Glutamatergic neuron (in vitro differentiated cells): ENCODE measurements around the gene JAK1. TPM values are rescaled to one million over a fixed set of nuclear protein-coding genes. Genes with fewer than 3 reads are reported as not detected.
A peak's percentile ranks its signal among the peaks of the same experiment; 100 is the strongest.

Source experiments
- DNase-seq: peaks from one replicate; pipeline ENCODE4 v3.0.0; 2022
- H3K27ac Mint-ChIP-seq: one replicate; pipeline ENCODE4 v1.8.0; 2020; ENCODE audit warnings: mild to moderate bottlenecking, mixed read lengths, inconsistent platforms; ENCODE audit not compliant: unreplicated experiment
- H3K27me3 Mint-ChIP-seq: one replicate; pipeline ENCODE4 v1.8.0; 2020; ENCODE audit warnings: mild to moderate bottlenecking, moderate library complexity, mixed read lengths, inconsistent platforms; ENCODE audit not compliant: unreplicated experiment
- H3K36me3 Mint-ChIP-seq: one replicate; pipeline ENCODE4 v1.8.0; 2020; ENCODE audit warnings: mild to moderate bottlenecking, mixed read lengths, inconsistent platforms; ENCODE audit not compliant: unreplicated experiment
- H3K4me1 Mint-ChIP-seq: one replicate; pipeline ENCODE4 v1.8.0; 2020; ENCODE audit warnings: mild to moderate bottlenecking, low read depth, mixed read lengths, inconsistent platforms; ENCODE audit not compliant: unreplicated experiment
- H3K4me3 Mint-ChIP-seq: one replicate; pipeline ENCODE4 v1.8.0; 2020; ENCODE audit warnings: mild to moderate bottlenecking, mixed read lengths, inconsistent platforms; ENCODE audit not compliant: unreplicated experiment
- H3K9me3 Mint-ChIP-seq: one replicate; pipeline ENCODE4 v1.8.0; 2020; ENCODE audit warnings: mild to moderate bottlenecking, moderate library complexity, mixed read lengths, inconsistent platforms; ENCODE audit not compliant: unreplicated experiment
- total RNA-seq: library from RNA; stranded (reverse); fragmentation: NEBNext Ultra II Directional; extraction: Animal tissue kit (Norgen Biotek cat#: 25700); gene quantifications from one replicate; pipeline ENCODE4 v1.2.1, GENCODE V29; 2021; ENCODE audit not compliant: unreplicated experiment
- TF ChIP-seq, protein P1 (sequence below): fragments of 200-600 bp; sonication (generic); IDR thresholded peaks from one replicate; pipeline ENCODE4 v1.5.0; 2021; ENCODE audit not compliant: partially characterized antibody, unreplicated experiment

JAK1 gene
- total RNA-seq, 1 donor from 2014 or later = 16.9 TPM

- no peaks in the 10 kb centered on the region for H3K27me3 Mint-ChIP-seq
- H3K4me3 Mint-ChIP-seq = no peak overlapping the region
- no peaks in the 10 kb centered on the region for H3K36me3 Mint-ChIP-seq
- peaks cover 2% of the 10 kb centered on the region for H3K9me3 Mint-ChIP-seq
- no peak for DNase-seq
- no peak overlapping the region for H3K27ac Mint-ChIP-seq
- H3K4me1 Mint-ChIP-seq = peaks cover 9% of the 10 kb centered on the region
- TF ChIP-seq, protein P1, sequence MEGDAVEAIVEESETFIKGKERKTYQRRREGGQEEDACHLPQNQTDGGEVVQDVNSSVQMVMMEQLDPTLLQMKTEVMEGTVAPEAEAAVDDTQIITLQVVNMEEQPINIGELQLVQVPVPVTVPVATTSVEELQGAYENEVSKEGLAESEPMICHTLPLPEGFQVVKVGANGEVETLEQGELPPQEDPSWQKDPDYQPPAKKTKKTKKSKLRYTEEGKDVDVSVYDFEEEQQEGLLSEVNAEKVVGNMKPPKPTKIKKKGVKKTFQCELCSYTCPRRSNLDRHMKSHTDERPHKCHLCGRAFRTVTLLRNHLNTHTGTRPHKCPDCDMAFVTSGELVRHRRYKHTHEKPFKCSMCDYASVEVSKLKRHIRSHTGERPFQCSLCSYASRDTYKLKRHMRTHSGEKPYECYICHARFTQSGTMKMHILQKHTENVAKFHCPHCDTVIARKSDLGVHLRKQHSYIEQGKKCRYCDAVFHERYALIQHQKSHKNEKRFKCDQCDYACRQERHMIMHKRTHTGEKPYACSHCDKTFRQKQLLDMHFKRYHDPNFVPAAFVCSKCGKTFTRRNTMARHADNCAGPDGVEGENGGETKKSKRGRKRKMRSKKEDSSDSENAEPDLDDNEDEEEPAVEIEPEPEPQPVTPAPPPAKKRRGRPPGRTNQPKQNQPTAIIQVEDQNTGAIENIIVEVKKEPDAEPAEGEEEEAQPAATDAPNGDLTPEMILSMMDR = no peak
Measured at GRCh38 chr1:64942675-64943074, 23.7 kb downstream of the JAK1 start.

DNA sequence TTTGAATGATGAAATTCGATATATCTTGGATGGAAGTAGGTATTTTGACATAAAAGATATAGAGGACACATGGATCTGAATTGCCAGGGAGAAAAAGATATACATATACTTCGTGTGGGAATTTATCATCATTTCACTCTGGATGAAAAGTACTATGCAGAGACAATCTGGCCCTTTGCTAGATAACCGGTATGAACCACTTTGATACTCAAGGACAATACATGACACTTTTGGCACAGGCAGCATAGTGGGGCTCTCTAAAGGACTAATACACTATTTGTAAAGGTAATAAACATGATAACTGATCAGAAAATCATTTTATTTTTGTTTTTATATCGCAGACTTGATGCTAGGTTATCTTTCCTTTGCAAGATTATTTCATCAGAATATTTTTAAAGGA, 24.2 kb downstream of the JAK1 start:
- Mint-ChIP-seq H3K36me3 (no peaks in the 10 kb centered on the region), H3K27me3 (no peaks in the 10 kb centered on the region), H3K27ac (no peak overlapping the region), H3K4me3 (no peak overlapping the region), H3K9me3 (peaks cover 2% of the 10 kb centered on the region), H3K4me1 (peaks cover 9% of the 10 kb centered on the region)
- no peak for DNase-seq
- TF ChIP-seq, protein P1 = no peak

DNA sequence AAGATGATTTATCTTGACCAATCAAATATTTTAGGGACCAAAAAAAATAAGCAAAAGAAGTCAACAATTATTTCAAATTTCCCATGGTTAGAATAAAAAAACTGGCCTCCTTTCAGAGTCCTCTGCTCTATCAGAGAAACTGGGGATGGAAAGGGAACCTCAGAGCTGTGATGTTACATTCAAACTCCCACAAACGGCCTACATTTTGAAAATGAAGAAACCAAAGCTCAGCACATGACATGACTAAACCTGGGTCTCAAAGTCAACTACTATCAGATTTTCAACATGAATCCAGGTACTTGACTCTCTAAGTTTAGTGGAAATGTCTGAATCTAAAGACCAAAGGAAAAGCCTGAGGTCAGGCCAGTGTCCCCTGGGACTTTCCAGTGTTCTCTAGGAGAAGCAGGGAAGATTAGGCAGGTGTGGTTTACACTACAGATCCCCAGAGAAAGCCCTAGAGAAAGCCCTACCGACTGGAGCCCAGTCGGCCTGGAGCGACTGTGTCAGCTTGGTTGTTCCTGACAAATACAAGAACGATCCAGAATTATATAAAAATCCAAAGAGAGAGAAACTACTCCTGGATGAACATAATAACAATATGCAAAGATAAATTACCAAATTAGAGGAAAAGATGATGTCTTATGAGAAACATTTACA, 24.8 kb downstream of the JAK1 start:
- peak; percentile 32 for DNase-seq
- Mint-ChIP-seq H3K4me3 (no peak overlapping the region), H3K27me3 (no peaks in the 10 kb centered on the region), H3K4me1 (peaks cover 9% of the 10 kb centered on the region), H3K27ac (no peak overlapping the region), H3K9me3 (no peaks in the 10 kb centered on the region), H3K36me3 (no peaks in the 10 kb centered on the region)
- TF ChIP-seq, protein P1 = no peak

GRCh38 chr1:64940025-64940424, 26.3 kb downstream of the JAK1 start:
- Mint-ChIP-seq H3K4me1 (peaks cover 14% of the 10 kb centered on the region), H3K27ac (no peak overlapping the region), H3K36me3 (no peaks in the 10 kb centered on the region), H3K9me3 (no peaks in the 10 kb centered on the region), H3K4me3 (no peak overlapping the region), H3K27me3 (no peaks in the 10 kb centered on the region)
- no peak for DNase-seq
- TF ChIP-seq, protein P1 = no peak

DNA sequence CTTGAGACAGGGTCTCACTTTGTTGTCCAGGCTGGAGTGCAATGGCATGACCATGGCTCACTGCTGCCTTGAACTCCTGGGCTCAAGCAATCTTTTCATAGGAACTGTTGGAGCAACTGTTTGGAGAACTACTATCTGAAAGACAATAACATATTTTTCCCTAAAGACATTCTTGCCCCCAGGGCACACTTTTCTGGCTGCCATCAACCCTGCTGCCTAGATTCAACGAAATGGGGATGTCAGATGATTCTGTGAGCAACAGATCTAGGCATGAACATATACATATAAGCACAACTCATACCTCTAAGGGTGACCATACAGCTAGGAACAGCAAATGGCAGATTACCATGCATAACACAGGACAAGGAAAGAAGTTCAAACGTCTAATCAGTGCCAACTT, 27.4 kb downstream of the JAK1 start:
- Mint-ChIP-seq H3K27ac (no peak overlapping the region), H3K27me3 (no peaks in the 10 kb centered on the region), H3K36me3 (no peaks in the 10 kb centered on the region), H3K4me1 (peaks cover 14% of the 10 kb centered on the region), H3K9me3 (no peaks in the 10 kb centered on the region), H3K4me3 (no peak overlapping the region)
- TF ChIP-seq, protein P1 = no peak
- no peak for DNase-seq
